ENCODE data around the gene MVK.
A peak's percentile ranks its signal among the peaks of the same experiment; 100 is the strongest.

Gene MVK

DNA sequence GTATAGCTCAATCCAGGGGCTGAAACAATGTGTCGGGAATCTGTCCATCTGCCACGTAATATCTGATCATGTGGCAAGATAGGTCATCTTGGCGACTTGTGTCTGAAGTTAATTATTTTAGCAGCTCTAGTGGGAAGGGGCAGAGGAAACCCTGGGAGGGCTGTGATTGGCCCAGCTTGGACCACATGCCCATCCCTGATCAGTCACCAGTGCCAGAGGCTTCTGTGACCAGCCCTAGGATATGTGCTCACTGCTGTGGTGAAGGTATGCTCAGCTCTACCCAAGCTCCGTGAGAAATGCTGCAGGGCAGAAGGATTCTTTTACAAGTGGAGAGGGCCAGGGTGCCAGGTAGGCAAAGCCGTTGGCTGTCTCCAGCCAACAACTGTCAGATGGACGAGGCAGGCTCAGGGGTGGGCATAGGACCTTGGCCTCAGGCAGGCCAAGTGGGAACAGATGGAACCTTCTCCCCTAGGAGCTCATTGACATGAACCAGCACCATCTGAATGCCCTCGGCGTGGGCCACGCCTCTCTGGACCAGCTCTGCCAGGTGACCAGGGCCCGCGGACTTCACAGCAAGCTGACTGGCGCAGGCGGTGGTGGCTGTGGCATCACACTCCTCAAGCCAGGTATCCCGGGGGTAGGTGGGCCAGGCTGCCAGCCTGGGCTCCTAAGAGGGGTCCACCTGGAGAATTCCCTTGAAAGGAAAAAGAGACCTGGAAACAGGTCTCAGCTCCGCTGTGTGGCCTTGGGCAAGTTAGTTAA is 21.1 kb downstream of the MVK start:
- ChIA-PET CTCF (interaction anchor here (0.7 to 4.8 kb wide), 5 partner anchors 11 to 251 kb away, joined by 3 to 56 read pairs (median 7); partner anchors contain the start of genes MMAB and MVK), POLR2A (interaction anchor here (0.7 kb wide), 1 partner anchor 162 kb away, joined by 3 read pairs; no protein-coding TSS in a partner anchor)
- no peak for DNase-seq (ENCODE audit: extremely low spot score)
- TF ChIP-seq, protein P1, sequence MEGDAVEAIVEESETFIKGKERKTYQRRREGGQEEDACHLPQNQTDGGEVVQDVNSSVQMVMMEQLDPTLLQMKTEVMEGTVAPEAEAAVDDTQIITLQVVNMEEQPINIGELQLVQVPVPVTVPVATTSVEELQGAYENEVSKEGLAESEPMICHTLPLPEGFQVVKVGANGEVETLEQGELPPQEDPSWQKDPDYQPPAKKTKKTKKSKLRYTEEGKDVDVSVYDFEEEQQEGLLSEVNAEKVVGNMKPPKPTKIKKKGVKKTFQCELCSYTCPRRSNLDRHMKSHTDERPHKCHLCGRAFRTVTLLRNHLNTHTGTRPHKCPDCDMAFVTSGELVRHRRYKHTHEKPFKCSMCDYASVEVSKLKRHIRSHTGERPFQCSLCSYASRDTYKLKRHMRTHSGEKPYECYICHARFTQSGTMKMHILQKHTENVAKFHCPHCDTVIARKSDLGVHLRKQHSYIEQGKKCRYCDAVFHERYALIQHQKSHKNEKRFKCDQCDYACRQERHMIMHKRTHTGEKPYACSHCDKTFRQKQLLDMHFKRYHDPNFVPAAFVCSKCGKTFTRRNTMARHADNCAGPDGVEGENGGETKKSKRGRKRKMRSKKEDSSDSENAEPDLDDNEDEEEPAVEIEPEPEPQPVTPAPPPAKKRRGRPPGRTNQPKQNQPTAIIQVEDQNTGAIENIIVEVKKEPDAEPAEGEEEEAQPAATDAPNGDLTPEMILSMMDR (IDR thresholded peaks at IDR 0.05; ENCODE audit: control extremely low read depth, extremely low read depth, low read depth, missing control alignments), result no peak

DNA sequence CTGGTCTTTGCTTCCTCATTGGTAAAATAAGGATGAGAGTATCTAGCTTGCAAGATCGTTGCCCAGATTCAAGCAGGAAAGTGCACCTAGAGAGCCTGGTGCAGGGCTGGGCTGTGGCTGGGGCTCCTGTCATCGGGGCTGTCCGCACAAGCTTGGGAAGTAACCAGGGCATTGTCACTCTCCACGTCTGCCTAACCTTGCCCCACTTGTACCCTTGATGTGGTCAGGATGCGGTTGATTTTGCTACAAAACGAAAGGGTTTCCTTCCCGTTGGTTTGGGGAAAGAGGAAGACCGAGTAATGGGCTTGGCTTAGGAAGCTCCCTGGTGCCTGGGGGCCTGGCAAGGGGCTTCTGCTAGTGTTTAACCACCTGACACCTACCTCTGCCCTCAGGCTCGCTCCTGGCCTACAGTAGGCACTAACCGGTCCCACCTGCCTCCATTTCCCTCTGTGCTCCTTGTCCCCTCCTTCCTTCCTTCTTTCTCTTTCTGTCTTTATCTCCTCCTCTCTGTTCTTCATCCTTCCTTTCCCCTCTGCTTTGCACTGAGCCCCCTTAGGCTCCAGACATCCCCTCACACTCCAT is 21.8 kb downstream of the MVK start:
- no peak for DNase-seq (ENCODE audit: extremely low spot score)
- POLR2A ChIA-PET, result no interaction called here
- CTCF ChIA-PET, result interaction anchor here (1.2 to 4.8 kb wide), 4 partner anchors 11 to 192 kb away, joined by 3 to 56 read pairs (median 8); partner anchors contain the start of genes MMAB and MVK
- TF ChIP-seq, protein P1 (IDR thresholded peaks at IDR 0.05; ENCODE audit: control extremely low read depth, extremely low read depth, low read depth, missing control alignments), result no peak

DNA sequence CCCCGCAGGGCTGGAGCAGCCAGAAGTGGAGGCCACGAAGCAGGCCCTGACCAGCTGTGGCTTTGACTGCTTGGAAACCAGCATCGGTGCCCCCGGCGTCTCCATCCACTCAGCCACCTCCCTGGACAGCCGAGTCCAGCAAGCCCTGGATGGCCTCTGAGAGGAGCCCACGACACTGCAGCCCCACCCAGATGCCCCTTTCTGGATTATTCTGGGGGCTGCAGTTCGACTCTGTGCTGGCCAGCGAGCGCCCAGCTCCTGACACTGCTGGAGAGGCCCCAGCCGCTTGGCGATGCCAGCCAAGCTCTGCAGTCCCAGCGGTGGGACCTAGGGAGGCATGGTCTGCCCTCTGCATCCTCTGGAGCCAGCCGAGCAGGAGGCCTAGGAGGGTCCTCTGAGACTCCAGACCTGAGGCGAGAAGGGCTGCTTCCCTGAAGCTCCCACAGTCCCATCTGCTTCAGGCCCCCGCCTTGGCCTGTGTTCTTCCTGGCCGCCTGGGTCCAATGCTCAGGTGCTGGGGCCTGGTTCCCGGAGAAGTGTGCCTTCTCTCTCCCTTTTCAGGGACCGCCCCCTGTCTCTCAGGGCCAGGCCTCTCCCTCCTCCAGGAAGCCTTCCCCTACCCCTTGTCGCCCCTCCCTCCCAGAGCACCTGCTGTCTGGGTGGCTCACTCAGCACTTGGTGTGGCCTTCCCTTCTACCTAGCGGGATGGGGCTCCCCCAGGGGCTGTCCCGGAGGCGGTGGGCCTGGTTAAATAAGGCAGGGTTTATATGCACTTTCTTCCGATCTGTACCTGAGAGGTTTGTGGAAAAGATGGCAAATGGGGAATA is 23.0 kb downstream of the MVK start:
- ChIA-PET CTCF (interaction anchor here (0.7 to 4.8 kb wide), 34 partner anchors 8 to 371 kb away, joined by 3 to 56 read pairs (median 3); partner anchors contain the start of genes KCTD10, MMAB and MVK), POLR2A (no interaction called here)
- DNase-seq (ENCODE audit: extremely low spot score), result peak; percentile 46
- TF ChIP-seq, protein P1 (IDR thresholded peaks at IDR 0.05; ENCODE audit: control extremely low read depth, extremely low read depth, low read depth, missing control alignments), result no peak

DNA sequence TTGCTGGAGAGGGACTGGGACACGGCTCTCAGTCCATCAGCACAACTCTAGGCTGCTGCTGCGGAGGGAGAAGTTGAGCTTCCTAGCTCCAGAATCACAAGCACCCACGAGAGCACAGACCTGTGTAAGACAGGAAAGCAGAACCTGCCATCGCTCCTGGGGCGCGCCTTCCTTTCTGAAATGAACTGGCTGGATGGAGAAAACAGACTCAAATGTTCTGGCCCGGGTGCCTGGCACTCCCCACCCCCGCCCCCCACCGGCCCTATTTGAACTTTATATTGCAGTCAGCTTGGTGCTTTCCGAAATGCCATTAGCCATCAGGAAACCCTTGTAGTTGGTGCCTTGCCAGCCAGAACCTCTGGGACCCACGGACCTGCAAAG is 23.8 kb downstream of the MVK start:
- POLR2A ChIA-PET, result no interaction called here
- no peak for DNase-seq (ENCODE audit: extremely low spot score)
- TF ChIP-seq, protein P1 (IDR thresholded peaks at IDR 0.05; ENCODE audit: control extremely low read depth, extremely low read depth, low read depth, missing control alignments), result no peak
- CTCF ChIA-PET, result interaction anchor here (0.7 to 4.8 kb wide), 39 partner anchors 9 to 370 kb away, joined by 3 to 56 read pairs (median 3); partner anchors contain the start of genes KCTD10, MMAB and MVK

DNA sequence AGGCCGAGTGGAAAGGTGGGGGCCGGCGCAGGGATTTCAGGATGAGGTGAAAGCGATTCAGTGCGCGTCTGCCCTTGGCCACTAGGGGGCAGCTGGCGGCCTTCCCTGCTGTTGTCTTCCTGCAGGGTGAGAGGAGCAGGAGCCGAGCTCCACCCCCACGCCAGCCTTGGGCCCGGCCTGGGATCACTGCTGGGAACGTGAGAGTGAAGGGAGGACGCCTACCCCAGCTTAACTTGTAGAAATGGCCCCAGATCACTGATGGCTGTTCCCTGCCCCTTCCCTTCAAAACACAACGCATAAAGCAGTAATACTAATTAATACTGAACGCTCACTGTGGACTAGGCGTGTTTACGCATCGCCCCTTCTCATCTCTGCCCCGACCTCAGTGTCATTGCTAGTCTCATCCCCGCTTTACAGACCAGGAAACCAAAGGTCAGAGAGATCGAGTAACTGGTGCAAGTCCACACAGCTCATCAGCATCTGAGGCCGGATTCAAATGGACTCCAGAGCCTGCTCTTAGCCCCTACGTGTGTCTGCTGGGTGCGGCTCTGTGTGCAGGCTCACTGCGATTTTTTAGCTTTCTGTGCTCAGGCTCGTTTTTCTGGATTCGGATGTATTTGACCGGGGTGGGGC is 24.3 kb downstream of the MVK start:
- ChIA-PET CTCF (interaction anchor here (0.9 to 4.8 kb wide), 36 partner anchors 8 to 256 kb away, joined by 3 to 56 read pairs (median 3); partner anchors contain the start of genes KCTD10, MMAB and MVK), POLR2A (no interaction called here)
- TF ChIP-seq, protein P1 (IDR thresholded peaks at IDR 0.05; ENCODE audit: control extremely low read depth, extremely low read depth, low read depth, missing control alignments), result peak; percentile 95
- DNase-seq (ENCODE audit: extremely low spot score), result peak; percentile 88

Data from GM10248 (cell line).